WTC11 (cell line): ENCODE results near the gene MACC1.

ENCODE experiments used
- ELF4 ChIP-seq: sonication (generic); formaldehyde crosslinking; IDR thresholded peaks from 2 replicates; pipeline ENCODE4 v1.8.1; 2022; ENCODE audit warnings: low read depth, mild to moderate bottlenecking, moderate library complexity, missing genetic modification reagents
- FOXK1 ChIP-seq: sonication (generic); formaldehyde crosslinking; IDR thresholded peaks from 2 replicates; pipeline ENCODE4 v1.8.0; 2022; ENCODE audit warnings: mild to moderate bottlenecking, moderate library complexity, missing genetic modification reagents
- JUN ChIP-seq: sonication (generic); formaldehyde crosslinking; IDR thresholded peaks from 2 replicates; pipeline ENCODE4 v1.8.0; 2023; ENCODE audit warnings: mild to moderate bottlenecking, missing genetic modification reagents
- NR2C2 ChIP-seq: sonication (generic); formaldehyde crosslinking; IDR thresholded peaks from 2 replicates; pipeline ENCODE4 v1.8.0; 2022; ENCODE audit warnings: mild to moderate bottlenecking, missing genetic modification reagents
- NR3C1 ChIP-seq: sonication (generic); formaldehyde crosslinking; conservative IDR thresholded peaks from 2 replicates; pipeline ENCODE4 v1.8.1; 2023; ENCODE audit warnings: low read depth, mild to moderate bottlenecking, missing genetic modification reagents
- OVOL2 ChIP-seq: fragments of 250-450 bp; sonication (Bioruptor Pico); IDR thresholded peaks from 2 replicates; pipeline ENCODE4 v1.9.0; 2021; ENCODE audit warnings: mild to moderate bottlenecking, borderline replicate concordance
- TF ChIP-seq, protein P1 (sequence below): sonication (generic); formaldehyde crosslinking; IDR thresholded peaks from 2 replicates; pipeline ENCODE4 v1.8.1; 2022; ENCODE audit warnings: low read depth, mild to moderate bottlenecking, moderate library complexity, missing genetic modification reagents, borderline replicate concordance
- TF ChIP-seq, protein P2 (sequence below): fragments of 200-600 bp; IDR thresholded peaks from 2 replicates; pipeline ENCODE4 v1.8.0; 2022; ENCODE audit warnings: antibody characterized with exemption
- TF ChIP-seq, protein P3 (sequence below): fragments of 250-450 bp; sonication (Bioruptor Pico); IDR thresholded peaks from 2 replicates; pipeline ENCODE4 v1.9.0; 2021; ENCODE audit warnings: mild to moderate bottlenecking
- TF ChIP-seq, protein P4 (sequence below): sonication (generic); formaldehyde crosslinking; IDR thresholded peaks from 2 replicates; pipeline ENCODE4 v1.8.1; 2023; ENCODE audit warnings: mild to moderate bottlenecking, missing genetic modification reagents, moderate library complexity

DNA sequence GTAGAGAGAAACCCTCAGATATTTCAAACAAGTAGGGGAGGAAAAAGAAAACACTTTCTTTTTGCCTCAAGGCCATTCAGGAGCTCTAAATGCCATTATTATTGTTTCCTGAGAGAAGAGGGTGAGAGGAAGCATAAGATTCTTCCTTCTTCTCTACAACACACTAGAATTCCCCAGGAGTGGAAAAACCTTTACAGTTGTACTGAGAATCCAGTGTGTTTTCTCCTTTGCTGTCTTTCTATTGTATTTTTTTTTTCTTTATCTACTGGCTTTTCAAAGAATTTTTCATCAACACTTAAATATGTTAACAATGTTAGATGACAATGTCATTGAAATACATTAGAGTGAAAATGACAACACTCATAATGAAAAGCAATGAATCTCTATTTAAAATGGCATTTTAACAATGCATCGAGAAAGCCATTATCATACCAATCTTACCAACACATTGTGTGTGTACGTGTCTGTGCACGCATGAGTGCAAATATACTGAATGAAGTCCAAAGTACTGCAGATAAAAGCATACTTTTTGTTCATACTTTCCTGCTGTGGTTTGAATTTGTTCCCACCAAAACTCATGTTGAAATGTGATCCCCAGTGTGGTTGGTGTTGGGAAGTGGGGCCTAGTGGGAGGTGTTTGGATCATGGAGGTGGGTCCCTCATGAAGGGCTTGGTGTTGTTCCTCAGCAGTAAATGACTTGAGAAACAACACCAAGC, 24.2 kb upstream of the MACC1 start:
- TF ChIP-seq, protein P1, sequence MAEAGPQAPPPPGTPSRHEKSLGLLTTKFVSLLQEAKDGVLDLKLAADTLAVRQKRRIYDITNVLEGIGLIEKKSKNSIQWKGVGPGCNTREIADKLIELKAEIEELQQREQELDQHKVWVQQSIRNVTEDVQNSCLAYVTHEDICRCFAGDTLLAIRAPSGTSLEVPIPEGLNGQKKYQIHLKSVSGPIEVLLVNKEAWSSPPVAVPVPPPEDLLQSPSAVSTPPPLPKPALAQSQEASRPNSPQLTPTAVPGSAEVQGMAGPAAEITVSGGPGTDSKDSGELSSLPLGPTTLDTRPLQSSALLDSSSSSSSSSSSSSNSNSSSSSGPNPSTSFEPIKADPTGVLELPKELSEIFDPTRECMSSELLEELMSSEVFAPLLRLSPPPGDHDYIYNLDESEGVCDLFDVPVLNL (CRISPR knock-in tag) = no peak
- TF ChIP-seq, protein P2, sequence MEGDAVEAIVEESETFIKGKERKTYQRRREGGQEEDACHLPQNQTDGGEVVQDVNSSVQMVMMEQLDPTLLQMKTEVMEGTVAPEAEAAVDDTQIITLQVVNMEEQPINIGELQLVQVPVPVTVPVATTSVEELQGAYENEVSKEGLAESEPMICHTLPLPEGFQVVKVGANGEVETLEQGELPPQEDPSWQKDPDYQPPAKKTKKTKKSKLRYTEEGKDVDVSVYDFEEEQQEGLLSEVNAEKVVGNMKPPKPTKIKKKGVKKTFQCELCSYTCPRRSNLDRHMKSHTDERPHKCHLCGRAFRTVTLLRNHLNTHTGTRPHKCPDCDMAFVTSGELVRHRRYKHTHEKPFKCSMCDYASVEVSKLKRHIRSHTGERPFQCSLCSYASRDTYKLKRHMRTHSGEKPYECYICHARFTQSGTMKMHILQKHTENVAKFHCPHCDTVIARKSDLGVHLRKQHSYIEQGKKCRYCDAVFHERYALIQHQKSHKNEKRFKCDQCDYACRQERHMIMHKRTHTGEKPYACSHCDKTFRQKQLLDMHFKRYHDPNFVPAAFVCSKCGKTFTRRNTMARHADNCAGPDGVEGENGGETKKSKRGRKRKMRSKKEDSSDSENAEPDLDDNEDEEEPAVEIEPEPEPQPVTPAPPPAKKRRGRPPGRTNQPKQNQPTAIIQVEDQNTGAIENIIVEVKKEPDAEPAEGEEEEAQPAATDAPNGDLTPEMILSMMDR = no peak
- no peak for TF ChIP-seq NR2C2
- no peak for TF ChIP-seq FOXK1 (CRISPR knock-in tag)
- TF ChIP-seq JUN (CRISPR knock-in tag) = no peak
- TF ChIP-seq, protein P3, sequence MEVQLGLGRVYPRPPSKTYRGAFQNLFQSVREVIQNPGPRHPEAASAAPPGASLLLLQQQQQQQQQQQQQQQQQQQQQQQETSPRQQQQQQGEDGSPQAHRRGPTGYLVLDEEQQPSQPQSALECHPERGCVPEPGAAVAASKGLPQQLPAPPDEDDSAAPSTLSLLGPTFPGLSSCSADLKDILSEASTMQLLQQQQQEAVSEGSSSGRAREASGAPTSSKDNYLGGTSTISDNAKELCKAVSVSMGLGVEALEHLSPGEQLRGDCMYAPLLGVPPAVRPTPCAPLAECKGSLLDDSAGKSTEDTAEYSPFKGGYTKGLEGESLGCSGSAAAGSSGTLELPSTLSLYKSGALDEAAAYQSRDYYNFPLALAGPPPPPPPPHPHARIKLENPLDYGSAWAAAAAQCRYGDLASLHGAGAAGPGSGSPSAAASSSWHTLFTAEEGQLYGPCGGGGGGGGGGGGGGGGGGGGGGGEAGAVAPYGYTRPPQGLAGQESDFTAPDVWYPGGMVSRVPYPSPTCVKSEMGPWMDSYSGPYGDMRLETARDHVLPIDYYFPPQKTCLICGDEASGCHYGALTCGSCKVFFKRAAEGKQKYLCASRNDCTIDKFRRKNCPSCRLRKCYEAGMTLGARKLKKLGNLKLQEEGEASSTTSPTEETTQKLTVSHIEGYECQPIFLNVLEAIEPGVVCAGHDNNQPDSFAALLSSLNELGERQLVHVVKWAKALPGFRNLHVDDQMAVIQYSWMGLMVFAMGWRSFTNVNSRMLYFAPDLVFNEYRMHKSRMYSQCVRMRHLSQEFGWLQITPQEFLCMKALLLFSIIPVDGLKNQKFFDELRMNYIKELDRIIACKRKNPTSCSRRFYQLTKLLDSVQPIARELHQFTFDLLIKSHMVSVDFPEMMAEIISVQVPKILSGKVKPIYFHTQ (CRISPR knock-in tag) = no peak
- no peak for TF ChIP-seq NR3C1 (CRISPR knock-in tag)
- TF ChIP-seq ELF4 (CRISPR knock-in tag) = no peak
- TF ChIP-seq, protein P4, sequence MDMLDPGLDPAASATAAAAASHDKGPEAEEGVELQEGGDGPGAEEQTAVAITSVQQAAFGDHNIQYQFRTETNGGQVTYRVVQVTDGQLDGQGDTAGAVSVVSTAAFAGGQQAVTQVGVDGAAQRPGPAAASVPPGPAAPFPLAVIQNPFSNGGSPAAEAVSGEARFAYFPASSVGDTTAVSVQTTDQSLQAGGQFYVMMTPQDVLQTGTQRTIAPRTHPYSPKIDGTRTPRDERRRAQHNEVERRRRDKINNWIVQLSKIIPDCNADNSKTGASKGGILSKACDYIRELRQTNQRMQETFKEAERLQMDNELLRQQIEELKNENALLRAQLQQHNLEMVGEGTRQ (CRISPR knock-in tag) = no peak
- no peak for TF ChIP-seq OVOL2 (CRISPR knock-in tag)
